ENCODE results near the gene TEX38.

- TF ChIP-seq, protein P1, sequence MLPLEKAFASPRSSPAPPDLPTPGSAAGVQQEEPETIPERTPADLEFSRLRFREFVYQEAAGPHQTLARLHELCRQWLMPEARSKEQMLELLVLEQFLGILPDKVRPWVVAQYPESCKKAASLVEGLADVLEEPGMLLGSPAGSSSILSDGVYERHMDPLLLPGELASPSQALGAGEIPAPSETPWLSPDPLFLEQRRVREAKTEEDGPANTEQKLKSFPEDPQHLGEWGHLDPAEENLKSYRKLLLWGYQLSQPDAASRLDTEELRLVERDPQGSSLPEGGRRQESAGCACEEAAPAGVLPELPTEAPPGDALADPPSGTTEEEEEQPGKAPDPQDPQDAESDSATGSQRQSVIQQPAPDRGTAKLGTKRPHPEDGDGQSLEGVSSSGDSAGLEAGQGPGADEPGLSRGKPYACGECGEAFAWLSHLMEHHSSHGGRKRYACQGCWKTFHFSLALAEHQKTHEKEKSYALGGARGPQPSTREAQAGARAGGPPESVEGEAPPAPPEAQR (CRISPR knock-in tag; IDR thresholded peaks at IDR 0.05), result no peak
- no peak for TF ChIP-seq NFE2L1 (CRISPR knock-in tag; IDR thresholded peaks at IDR 0.05)
- no peak for TF ChIP-seq TEAD4 (CRISPR knock-in tag; IDR thresholded peaks at IDR 0.05)
- TF ChIP-seq ZBTB43 (CRISPR knock-in tag; IDR thresholded peaks at IDR 0.05), result no peak
- no peak for TF ChIP-seq CTCF (IDR thresholded peaks at IDR 0.05)
- TF ChIP-seq CREM (CRISPR knock-in tag; IDR thresholded peaks at IDR 0.05), result no peak
- TF ChIP-seq ZNF423 (CRISPR knock-in tag; IDR thresholded peaks at IDR 0.05), result no peak
Observed at GRCh38 chr1:46721204-46721603, 49.5 kb downstream of the TEX38 start.

Measured in WTC11 (cell line).